Kidney (tissue), 14 donors: Measurements from ENCODE around the gene CA6. TPM values are rescaled to one million over a fixed set of nuclear protein-coding genes. Genes with fewer than 3 reads are reported as not detected.

Experiments
- DNase-seq, 5 donors: peaks; one replicate each; pipeline ENCODE4 v3.0.0-alpha.2; 2013 to 2020
- FAIRE-seq: peaks from 2 replicates; lab custom pipeline; 2012; peaks lifted over from hg19 to GRCh38; lab: Jason Lieb, UNC
- H3K27ac ChIP-seq, 2 donors: one replicate each; pipeline ENCODE4 v1.7.0; 2013; ENCODE audit warnings: low read depth in 2 of 2, low read length in 2 of 2, inconsistent platforms in 1 of 2
- H3K27me3 ChIP-seq: one replicate; pipeline ENCODE4 v1.7.1; 2013; ENCODE audit warnings: low read length, inconsistent platforms; ENCODE audit not compliant: control insufficient read depth, insufficient read depth
- H3K36me3 ChIP-seq, 3 donors: one replicate each; pipeline versions ENCODE4 v1.7.0 to v1.7.1; 2013; ENCODE audit warnings: low read length in 3 of 3, control low read depth in 1 of 3, inconsistent platforms in 1 of 3; ENCODE audit not compliant: insufficient read depth in 3 of 3, control insufficient read depth in 2 of 3
- H3K4me1 ChIP-seq, 3 donors: one replicate each; pipeline versions ENCODE4 v1.7.0 to v1.7.1; 2013; ENCODE audit warnings: low read length in 3 of 3, inconsistent platforms in 1 of 3, low read depth in 1 of 3; ENCODE audit not compliant: control insufficient read depth in 2 of 3, insufficient read depth in 2 of 3
- H3K4me3 ChIP-seq, 3 donors: one replicate each; pipeline versions ENCODE4 v1.7.0 to v1.8.1; 2013; ENCODE audit warnings: low read length in 3 of 3, control low read depth in 1 of 3, inconsistent platforms in 1 of 3
- H3K9ac ChIP-seq, 3 donors: one replicate each; pipeline versions ENCODE4 v1.7.0 to v1.7.1; 2013; ENCODE audit warnings: low read length in 3 of 3, control low read depth in 1 of 3, inconsistent platforms in 1 of 3
- H3K9me3 ChIP-seq, 3 donors: one replicate each; pipeline versions ENCODE4 v1.7.0 to v1.7.1; 2013; ENCODE audit warnings: low read length in 3 of 3, control low read depth in 1 of 3, inconsistent platforms in 1 of 3; ENCODE audit not compliant: control insufficient read depth in 2 of 3, insufficient read depth in 1 of 3
- intact Hi-C: fragments of 100-400 bp; cut with DNase I; formaldehyde crosslinking; loops from one replicate; pipeline ENCODE4 v1.11.1; 2022
- polyA plus RNA-seq: library from polyadenylated mRNA; stranded (reverse); fragments of 350-450 nt; fragmentation: Illumina TruSeq; extraction: RNeasy Lipid Tissue Mini Kit (QIAGEN cat#74804); gene quantifications from one replicate; pipeline ENCODE4 v1.2.3, GENCODE V29; 2014; ENCODE audit warnings: low read depth, low replicate concordance; ENCODE audit not compliant: insufficient read depth
- total RNA-seq: library from RNA; stranded (reverse); fragmentation: NEBNext Ultra II Directional; extraction: Animal tissue kit (Norgen Biotek cat#: 25700); gene quantifications from one replicate; pipeline ENCODE4 v1.2.1, GENCODE V29; 2021
- TF ChIP-seq, protein P1 (sequence below): IDR thresholded peaks from 3 replicates; pipeline ENCODE4 v1.5.1; 2012; ENCODE audit warnings: mild to moderate bottlenecking, moderate library complexity, borderline replicate concordance; ENCODE audit not compliant: insufficient read depth; ENCODE audit errors: extremely low read depth
- donor health status: control.
- donor health status: control.
- donor health status: control.
- donor health status: control.
- donor health status: control.
- donor health status: DM: yes; HTN: yes; CAD: no.
- donor health status: Normal renal cell carcinoma (clear cell type).

CA6 gene
- total and polyA plus RNA-seq, 2 donors from 2014 or later, result not detected

DNA sequence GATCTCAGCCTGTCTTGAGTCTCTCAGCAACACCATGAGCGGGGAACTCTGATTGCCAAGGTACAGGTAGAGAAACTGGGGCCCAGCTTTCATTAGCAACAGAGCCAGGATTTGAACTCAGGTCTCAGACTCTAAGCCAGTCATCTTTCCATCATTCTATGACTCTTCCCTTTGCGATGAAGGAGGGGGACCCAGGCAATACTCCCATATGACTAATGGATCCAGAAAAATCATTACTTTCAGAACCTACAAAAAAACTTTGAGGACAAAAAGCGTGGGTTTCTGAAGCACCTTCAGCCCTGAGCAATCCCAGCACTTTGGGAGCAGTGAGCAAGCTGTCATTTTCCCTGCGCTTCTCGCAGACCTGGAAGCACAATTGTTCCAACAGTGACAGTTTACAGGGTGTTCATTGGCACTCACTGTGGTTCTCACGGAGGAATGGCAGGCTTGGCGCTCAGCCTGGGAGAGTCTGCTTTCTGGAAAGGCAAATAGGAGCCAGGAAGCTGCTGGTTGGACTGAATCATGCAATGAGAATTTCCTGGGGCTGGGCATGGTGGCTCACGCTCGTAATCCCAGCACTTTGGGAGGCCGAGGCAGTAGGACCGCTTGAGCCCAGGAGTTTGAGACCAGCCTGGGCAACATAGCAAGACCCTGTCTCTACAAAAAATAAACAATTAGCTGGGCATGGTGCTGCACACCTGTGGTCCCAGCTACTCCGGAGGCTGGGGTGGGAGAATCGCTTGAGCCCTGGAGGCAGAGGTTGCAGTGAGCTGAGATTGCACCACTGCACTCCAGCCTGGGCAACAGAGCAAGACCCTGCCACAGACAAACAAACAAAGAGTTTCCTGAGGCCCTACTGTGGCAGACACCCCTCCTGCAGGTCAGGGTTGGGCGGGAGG, 40.5 kb downstream of the CA6 start:
- intact Hi-C loops, result no loop called here
- no peak overlapping the region for H3K9ac ChIP-seq
- TF ChIP-seq, protein P1, sequence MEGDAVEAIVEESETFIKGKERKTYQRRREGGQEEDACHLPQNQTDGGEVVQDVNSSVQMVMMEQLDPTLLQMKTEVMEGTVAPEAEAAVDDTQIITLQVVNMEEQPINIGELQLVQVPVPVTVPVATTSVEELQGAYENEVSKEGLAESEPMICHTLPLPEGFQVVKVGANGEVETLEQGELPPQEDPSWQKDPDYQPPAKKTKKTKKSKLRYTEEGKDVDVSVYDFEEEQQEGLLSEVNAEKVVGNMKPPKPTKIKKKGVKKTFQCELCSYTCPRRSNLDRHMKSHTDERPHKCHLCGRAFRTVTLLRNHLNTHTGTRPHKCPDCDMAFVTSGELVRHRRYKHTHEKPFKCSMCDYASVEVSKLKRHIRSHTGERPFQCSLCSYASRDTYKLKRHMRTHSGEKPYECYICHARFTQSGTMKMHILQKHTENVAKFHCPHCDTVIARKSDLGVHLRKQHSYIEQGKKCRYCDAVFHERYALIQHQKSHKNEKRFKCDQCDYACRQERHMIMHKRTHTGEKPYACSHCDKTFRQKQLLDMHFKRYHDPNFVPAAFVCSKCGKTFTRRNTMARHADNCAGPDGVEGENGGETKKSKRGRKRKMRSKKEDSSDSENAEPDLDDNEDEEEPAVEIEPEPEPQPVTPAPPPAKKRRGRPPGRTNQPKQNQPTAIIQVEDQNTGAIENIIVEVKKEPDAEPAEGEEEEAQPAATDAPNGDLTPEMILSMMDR, result no peak
- DNase-seq (peak in 1 of 5 donors; percentile 80), FAIRE-seq (no peak)
- no peaks in the 10 kb centered on the region for H3K4me1 ChIP-seq
- no peaks in the 10 kb centered on the region for H3K36me3 ChIP-seq
- H3K9me3 ChIP-seq, result no peaks in the 10 kb centered on the region
- H3K27me3 ChIP-seq, result no peaks in the 10 kb centered on the region
- no peak overlapping the region for H3K4me3 ChIP-seq
- no peak overlapping the region for H3K27ac ChIP-seq

DNA sequence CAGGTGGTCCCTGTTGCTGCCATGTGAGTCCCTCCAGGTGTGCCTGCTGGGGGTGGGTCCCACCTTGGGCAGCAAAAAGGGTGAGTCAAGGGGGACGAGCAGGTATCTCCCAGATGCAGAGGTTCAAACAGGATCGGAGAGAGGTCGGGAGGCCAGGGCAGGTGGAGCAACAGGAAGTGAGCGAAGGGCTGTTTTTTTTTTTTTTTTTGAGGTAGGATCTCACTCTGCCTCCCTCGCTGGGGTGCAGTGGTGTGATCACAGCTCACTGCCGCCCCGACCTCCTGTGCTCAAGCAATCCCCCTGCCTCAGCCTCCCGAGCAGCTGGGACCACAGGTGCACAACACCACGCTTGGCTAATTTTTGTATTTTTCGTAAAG, 41.1 kb downstream of the CA6 start:
- DNase-seq (peak in 1 of 5 donors; percentile 58), FAIRE-seq (no peak)
- Histone ChIP-seq H3K9me3 (no peaks in the 10 kb centered on the region), H3K36me3 (no peaks in the 10 kb centered on the region), H3K4me3 (no peak overlapping the region), H3K27me3 (no peaks in the 10 kb centered on the region), H3K27ac (no peak overlapping the region), H3K9ac (no peak overlapping the region), H3K4me1 (no peaks in the 10 kb centered on the region)
- intact Hi-C loops, result no loop called here
- TF ChIP-seq, protein P1, result no peak

DNA sequence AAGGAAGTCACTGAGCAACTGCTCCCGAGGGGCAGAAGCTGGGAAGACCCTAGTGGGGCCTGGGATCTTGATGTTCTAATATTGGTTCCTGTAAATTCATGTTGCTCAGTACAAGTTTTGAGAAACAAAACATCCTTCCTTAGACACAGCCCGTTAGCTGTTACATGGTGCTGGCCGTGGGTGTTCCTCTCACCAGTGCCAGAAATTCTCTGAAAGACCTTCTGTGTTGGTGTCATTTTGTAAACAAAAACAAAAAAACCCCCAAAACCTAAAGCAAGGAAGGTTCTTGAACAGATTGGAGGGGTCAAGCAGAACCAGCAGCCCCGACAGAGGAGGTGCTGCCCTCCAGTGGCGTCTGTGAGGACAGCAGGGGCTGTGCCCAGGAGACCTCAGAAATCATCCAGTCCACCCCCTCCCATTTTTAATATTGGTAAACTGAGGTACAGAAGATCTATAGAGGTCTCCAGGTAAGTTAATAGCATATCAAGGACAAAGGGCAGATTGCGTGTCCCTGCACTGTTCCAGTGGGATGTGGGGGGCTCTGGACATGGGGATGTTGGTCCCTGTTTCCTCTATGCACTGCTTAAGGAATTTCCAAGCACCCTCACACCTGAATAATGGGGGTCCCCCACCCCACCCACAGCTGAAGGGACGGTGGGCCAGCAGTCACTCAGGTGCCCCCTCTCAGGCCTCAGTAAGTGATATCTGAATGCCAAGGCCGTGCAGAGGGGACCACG, 42.4 kb downstream of the CA6 start:
- no peak overlapping the region for H3K9ac ChIP-seq
- DNase-seq, result peak in 4 of 5 donors; percentile 40 to 82 (median 56)
- H3K4me1 ChIP-seq, result no peaks in the 10 kb centered on the region
- no peak for FAIRE-seq
- H3K36me3 ChIP-seq, result no peaks in the 10 kb centered on the region
- TF ChIP-seq, protein P1, result peak; percentile 84
- H3K27me3 ChIP-seq, result no peaks in the 10 kb centered on the region
- no peak overlapping the region for H3K27ac ChIP-seq
- intact Hi-C loops, result no loop called here
- H3K4me3 ChIP-seq, result no peak overlapping the region
- H3K9me3 ChIP-seq, result no peaks in the 10 kb centered on the region
